Activated T-helper 2 cell treated with anti-CD3 and anti-CD28 coated beads, Interferon-gamma antibody, Interleukin-2, Interleukin-4, amounts not matched to agents 10 μg/mL and 5 μg/mL and 100 μg/mL, durations not matched to agents 14 hours and 24 hours and 36 hours (primary cell): ENCODE measurements around the gene UGCG. TPM values are rescaled to one million over a fixed set of nuclear protein-coding genes. Genes with fewer than 3 reads are reported as not detected.
"Not testable (repeated sequence)": the region's sequence is repeated elsewhere in the genome, so short reads cannot be mapped to it uniquely, and the experiment has no call there.

ENCODE experiments used
- DNase-seq: peaks from one replicate; pipeline ENCODE4 v3.0.0; 2021; ENCODE audit warnings: low spot score
- H3K27ac Mint-ChIP-seq: one replicate; pipeline ENCODE4 v1.8.0; 2021; ENCODE audit warnings: mixed read lengths
- H3K27me3 Mint-ChIP-seq: one replicate; pipeline ENCODE4 v1.8.0; 2021; ENCODE audit warnings: low read depth, mixed read lengths
- H3K36me3 Mint-ChIP-seq: one replicate; pipeline ENCODE4 v1.8.0; 2021; ENCODE audit warnings: low read depth, mixed read lengths
- H3K4me1 Mint-ChIP-seq: one replicate; pipeline ENCODE4 v1.8.0; 2021; ENCODE audit warnings: low read depth, mixed read lengths
- H3K4me3 Mint-ChIP-seq: one replicate; pipeline ENCODE4 v1.8.0; 2021; ENCODE audit warnings: low read depth, mild to moderate bottlenecking, moderate library complexity, mixed read lengths
- H3K9me3 Mint-ChIP-seq: one replicate; pipeline ENCODE4 v1.8.0; 2021; ENCODE audit warnings: mixed read lengths
- intact Hi-C: fragments of 100-400 bp; cut with micrococcal nuclease; formaldehyde crosslinking; loops from one replicate; pipeline ENCODE4 v1.15.1; 2023
- total RNA-seq: library from RNA; stranded (reverse); gene quantifications from 2 replicates; pipeline ENCODE4 v1.2.3, GENCODE V29; 2022

Gene UGCG
- total RNA-seq, 1 donor from 2014 or later: 14.4 TPM

DNA sequence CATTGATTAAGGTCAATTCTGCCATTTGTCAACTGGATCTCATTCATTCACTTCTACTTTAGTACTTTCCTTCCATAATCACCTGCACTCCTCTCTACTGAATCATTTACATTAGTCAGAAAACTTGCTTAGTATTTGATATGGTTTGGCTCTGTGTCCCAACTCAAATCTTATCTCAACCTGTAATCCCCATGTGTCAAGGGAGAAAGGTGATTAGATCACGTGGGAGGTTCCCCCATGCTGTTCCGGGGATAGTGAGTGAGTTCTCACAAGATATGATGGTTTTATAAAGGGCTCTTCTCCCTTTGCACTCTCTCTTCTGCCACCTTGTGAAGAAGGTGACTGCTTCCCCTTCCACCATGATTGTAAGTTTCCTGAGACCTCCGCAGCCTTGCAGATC is 23.7 kb upstream of the UGCG start:
- DNase-seq: no peak
- intact Hi-C loops: no loop called here
- Mint-ChIP-seq H3K36me3 (no peaks in the 10 kb centered on the region), H3K4me3 (no peak overlapping the region), H3K9me3 (no peaks in the 10 kb centered on the region), H3K4me1 (peaks cover 17% of the 10 kb centered on the region), H3K27ac (no peak overlapping the region), H3K27me3 (peaks cover 62% of the 10 kb centered on the region)

DNA sequence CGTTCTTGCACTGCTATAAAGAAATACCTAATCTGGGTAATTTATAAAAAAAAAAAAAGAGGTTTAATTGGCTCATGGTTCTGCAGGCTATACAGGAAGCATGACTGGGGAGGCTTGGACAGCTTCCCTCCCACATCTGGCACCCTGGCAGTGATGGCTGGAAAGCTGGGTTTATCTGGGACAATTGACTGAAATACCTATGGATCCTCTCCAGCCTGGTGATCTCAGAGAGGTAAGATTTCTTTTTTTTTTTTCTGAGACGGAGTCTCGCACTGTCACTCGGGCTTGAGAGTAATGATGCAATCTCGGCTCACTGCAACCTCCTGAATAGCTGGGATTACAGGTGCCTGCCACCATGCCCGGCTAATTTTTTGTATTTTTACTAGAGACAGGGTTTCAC is 22.7 kb upstream of the UGCG start:
- H3K36me3 Mint-ChIP-seq: no peaks in the 10 kb centered on the region
- no peak for DNase-seq
- intact Hi-C loops: no loop called here
- H3K4me1 Mint-ChIP-seq: peaks cover 17% of the 10 kb centered on the region
- H3K27me3 Mint-ChIP-seq: peaks cover 59% of the 10 kb centered on the region
- no peaks in the 10 kb centered on the region for H3K9me3 Mint-ChIP-seq
- no peak overlapping the region for H3K27ac Mint-ChIP-seq
- no peak overlapping the region for H3K4me3 Mint-ChIP-seq

- no peak for DNase-seq
- H3K27me3 Mint-ChIP-seq: peaks cover 65% of the 10 kb centered on the region
- H3K4me1 Mint-ChIP-seq: peaks cover 17% of the 10 kb centered on the region
- H3K36me3 Mint-ChIP-seq: no peaks in the 10 kb centered on the region
- no peak overlapping the region for H3K27ac Mint-ChIP-seq
- intact Hi-C loops: no loop called here
- H3K4me3 Mint-ChIP-seq: no peak overlapping the region
- H3K9me3 Mint-ChIP-seq: no peaks in the 10 kb centered on the region
Observed at GRCh38 chr9:111874500-111874899, 22.1 kb upstream of the UGCG start.

GRCh38 chr9:111875291-111875690 is 21.3 kb upstream of the UGCG start:
- H3K27ac Mint-ChIP-seq, DNase-seq, H3K36me3 Mint-ChIP-seq, intact Hi-C loops, H3K4me3 Mint-ChIP-seq, H3K9me3 Mint-ChIP-seq: not testable (repeated sequence)
- Mint-ChIP-seq H3K4me1 (peaks cover 14% of the 10 kb centered on the region), H3K27me3 (peaks cover 68% of the 10 kb centered on the region)

DNA sequence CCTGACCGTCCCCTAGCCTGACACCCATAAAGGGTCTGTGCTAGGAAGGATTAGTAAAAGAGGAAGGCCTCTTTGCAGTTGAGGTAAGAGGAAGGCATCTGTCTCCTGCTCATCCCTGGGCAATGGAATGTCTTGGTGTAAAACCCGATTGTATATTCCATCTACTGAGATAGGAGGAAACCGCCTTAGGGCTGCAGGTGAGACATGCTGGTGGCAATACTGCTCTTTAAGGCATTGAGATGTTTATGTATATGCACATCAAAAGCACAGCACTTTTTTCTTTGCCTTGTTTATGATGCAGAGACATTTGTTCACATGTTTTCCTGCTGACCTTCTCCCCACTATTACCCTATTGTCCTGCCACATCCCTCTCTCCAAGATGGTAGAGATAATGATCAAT is 20.9 kb upstream of the UGCG start:
- H3K36me3 Mint-ChIP-seq, H3K9me3 Mint-ChIP-seq, H3K4me3 Mint-ChIP-seq, H3K27ac Mint-ChIP-seq, H3K4me1 Mint-ChIP-seq, DNase-seq, intact Hi-C loops: not testable (repeated sequence)
- H3K27me3 Mint-ChIP-seq: peaks cover 69% of the 10 kb centered on the region

DNA sequence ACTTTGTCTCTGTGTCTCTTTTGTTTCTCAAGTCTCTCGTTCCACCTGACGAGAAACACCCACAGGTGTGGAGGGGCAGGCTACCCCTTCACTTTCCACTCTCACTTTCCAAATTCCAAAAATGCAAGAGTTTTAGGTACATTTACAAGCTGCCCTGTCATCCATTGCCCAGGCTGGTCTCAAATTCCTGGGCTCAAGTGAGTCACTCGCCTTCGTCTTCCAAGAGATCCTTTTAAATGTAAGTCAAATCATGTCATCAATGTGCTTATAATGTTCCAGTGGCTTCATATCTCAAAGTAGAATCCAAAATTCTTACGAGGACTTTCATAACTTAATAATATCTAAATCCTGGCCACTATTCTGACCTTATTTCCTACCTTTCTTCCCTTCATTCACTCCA is 20.4 kb upstream of the UGCG start:
- intact Hi-C loops: no loop called here
- no peak overlapping the region for H3K27ac Mint-ChIP-seq
- peaks cover under 1% of the 10 kb centered on the region for H3K9me3 Mint-ChIP-seq

GRCh38 chr9:111877420-111877819 is 19.2 kb upstream of the UGCG start:
- Mint-ChIP-seq H3K36me3 (no peaks in the 10 kb centered on the region), H3K9me3 (peaks cover 8% of the 10 kb centered on the region), H3K4me3 (no peak overlapping the region), H3K27ac (no peak overlapping the region), H3K27me3 (peaks cover 57% of the 10 kb centered on the region), H3K4me1 (no peaks in the 10 kb centered on the region)
- intact Hi-C loops: no loop called here
- no peak for DNase-seq

More for the DNA sequence above, 20.4 kb upstream of the UGCG start:
- no peak for DNase-seq
- no peak overlapping the region for H3K4me3 Mint-ChIP-seq
- no peaks in the 10 kb centered on the region for H3K36me3 Mint-ChIP-seq
- H3K4me1 Mint-ChIP-seq: peaks cover 5% of the 10 kb centered on the region
- peaks cover 66% of the 10 kb centered on the region for H3K27me3 Mint-ChIP-seq

- no peaks in the 10 kb centered on the region for H3K36me3 Mint-ChIP-seq
- no peak for DNase-seq
- peaks cover 49% of the 10 kb centered on the region for H3K27me3 Mint-ChIP-seq
- intact Hi-C loops: no loop called here
- no peaks in the 10 kb centered on the region for H3K4me1 Mint-ChIP-seq
- H3K27ac Mint-ChIP-seq: no peak overlapping the region
- H3K9me3 Mint-ChIP-seq: peaks cover 8% of the 10 kb centered on the region
- no peak overlapping the region for H3K4me3 Mint-ChIP-seq
Observed at GRCh38 chr9:111878946-111879345, 17.7 kb upstream of the UGCG start.

DNA sequence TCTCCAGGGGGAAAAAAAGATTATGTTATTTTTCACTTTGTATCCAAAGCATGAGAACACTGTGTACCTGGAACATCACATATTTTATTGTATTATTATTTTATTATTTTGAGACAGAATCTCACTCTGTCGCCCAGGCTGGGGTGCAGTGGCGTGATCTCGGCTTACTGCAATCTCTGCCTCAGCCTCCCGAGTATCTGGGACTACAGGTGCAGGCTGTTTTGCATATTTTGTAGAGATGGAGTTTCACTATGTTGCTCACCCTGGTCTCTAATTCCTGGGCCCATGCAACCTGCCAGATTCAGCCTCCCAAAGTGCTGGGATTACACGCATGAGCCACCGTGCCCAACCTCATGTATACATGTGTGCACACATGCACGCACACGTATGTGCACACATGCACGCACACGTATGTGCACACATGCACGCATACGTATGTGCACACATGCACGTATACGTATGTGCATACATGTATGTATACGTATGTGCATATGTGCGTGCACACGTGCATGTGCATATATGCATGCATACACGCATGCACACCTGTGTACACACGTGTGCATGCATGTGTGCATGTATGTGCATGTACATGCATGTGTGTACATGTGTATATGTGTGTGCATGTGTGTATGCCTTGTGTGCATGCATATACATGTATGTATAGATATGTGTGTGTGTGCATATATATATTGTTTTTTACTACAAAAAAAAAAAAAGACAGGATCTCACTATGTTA is 9.5 kb upstream of the UGCG start:
- peaks cover 21% of the 10 kb centered on the region for H3K27me3 Mint-ChIP-seq
- H3K9me3 Mint-ChIP-seq: no peaks in the 10 kb centered on the region
- H3K36me3 Mint-ChIP-seq: no peaks in the 10 kb centered on the region
- intact Hi-C loops: no loop called here
- H3K4me1 Mint-ChIP-seq: peaks cover under 1% of the 10 kb centered on the region
- no peak overlapping the region for H3K27ac Mint-ChIP-seq
- DNase-seq: no peak
- no peak overlapping the region for H3K4me3 Mint-ChIP-seq

DNA sequence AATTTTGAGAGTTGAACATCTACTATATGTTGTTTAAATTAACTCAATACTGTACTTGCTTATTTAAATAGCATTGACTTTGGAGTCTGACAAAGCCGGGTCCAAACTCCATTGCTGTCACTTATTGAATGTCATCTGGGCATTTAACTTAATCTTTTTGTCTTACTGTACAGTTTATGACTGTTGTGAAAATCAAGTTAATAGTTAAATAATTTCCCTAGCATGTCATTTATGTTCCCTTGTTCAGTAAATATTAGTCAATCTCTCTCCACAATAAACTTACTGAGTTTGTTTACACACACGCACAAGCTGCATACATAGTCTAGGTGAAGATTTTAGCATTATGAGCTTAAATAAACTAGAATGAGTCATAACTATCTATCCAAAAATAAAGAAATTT is 6.3 kb upstream of the UGCG start:
- no peak overlapping the region for H3K4me3 Mint-ChIP-seq
- peaks cover 6% of the 10 kb centered on the region for H3K4me1 Mint-ChIP-seq
- no peaks in the 10 kb centered on the region for H3K36me3 Mint-ChIP-seq
- H3K27ac Mint-ChIP-seq: no peak overlapping the region
- H3K9me3 Mint-ChIP-seq: no peaks in the 10 kb centered on the region
- no peak for DNase-seq
- peaks cover 15% of the 10 kb centered on the region for H3K27me3 Mint-ChIP-seq
- intact Hi-C loops: loop anchor here (10.0 kb wide), 1 partner anchor 484 kb away; no protein-coding TSS in a partner anchor

DNA sequence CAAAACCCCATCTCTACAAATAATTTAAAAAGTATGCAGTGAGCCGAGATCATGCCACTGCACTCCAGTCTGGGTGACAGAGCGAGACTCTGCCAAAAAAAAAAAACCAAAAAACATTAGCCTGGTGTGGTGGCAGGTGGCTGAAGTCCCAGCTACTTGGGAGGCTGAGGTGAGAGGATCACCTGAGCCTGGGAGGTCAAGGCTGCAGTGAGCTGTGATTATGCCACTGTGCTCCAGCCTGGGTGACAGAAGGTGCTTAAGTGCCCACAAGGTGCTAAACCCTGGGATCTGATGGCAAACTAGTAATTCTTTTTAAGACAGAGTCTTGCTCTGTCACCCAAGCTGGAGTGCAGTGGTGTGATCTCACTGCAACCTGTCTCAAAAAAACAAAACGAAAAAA is 5.7 kb upstream of the UGCG start:
- H3K27ac Mint-ChIP-seq, H3K4me1 Mint-ChIP-seq, DNase-seq, H3K36me3 Mint-ChIP-seq, H3K9me3 Mint-ChIP-seq, H3K4me3 Mint-ChIP-seq: not testable (repeated sequence)
- peaks cover 13% of the 10 kb centered on the region for H3K27me3 Mint-ChIP-seq
- intact Hi-C loops: loop anchor here (10.0 kb wide), 1 partner anchor 484 kb away; no protein-coding TSS in a partner anchor

- Mint-ChIP-seq H3K4me1 (peaks cover 9% of the 10 kb centered on the region), H3K4me3 (no peak overlapping the region), H3K9me3 (no peaks in the 10 kb centered on the region), H3K27ac (no peak overlapping the region), H3K36me3 (no peaks in the 10 kb centered on the region), H3K27me3 (peaks cover 10% of the 10 kb centered on the region)
- intact Hi-C loops: loop anchor here (10.0 kb wide), 1 partner anchor 483 kb away; no protein-coding TSS in a partner anchor
- DNase-seq: no peak
Observed at GRCh38 chr9:111891910-111892499, 4.6 kb upstream of the UGCG start.

GRCh38 chr9:111896942-111897600 is 457 bp downstream of the UGCG start:
- Mint-ChIP-seq H3K9me3 (no peaks in the 10 kb centered on the region), H3K4me1 (peaks cover 9% of the 10 kb centered on the region), H3K36me3 (no peaks in the 10 kb centered on the region), H3K27me3 (peaks cover 3% of the 10 kb centered on the region), H3K27ac (no peak overlapping the region), H3K4me3 (no peak overlapping the region)
- DNase-seq: peak; percentile 20
- intact Hi-C loops: loop anchor here (1.0 to 10.0 kb wide), 7 partner anchors 26 to 478 kb away; partner anchors contain the start of gene GNG10
